Breast epithelium (tissue), 4 donors: ENCODE data around the gene GNB1. TPM values are rescaled to one million over a fixed set of nuclear protein-coding genes. Genes with fewer than 3 reads are reported as not detected.
"Not testable (repeated sequence)": the region's sequence is repeated elsewhere in the genome, so short reads cannot be mapped to it uniquely, and the experiment has no call there.

Experiments
- DNase-seq, 2 donors: peaks; one replicate each; pipeline ENCODE4 v3.0.0-alpha.2; 2019; ENCODE audit warnings: low spot score in 2 of 2
- H3K27ac ChIP-seq, 2 donors: fragments of 200-600 bp; sonication (generic) in 1 of 2; one replicate each; pipeline ENCODE4 v1.5.1; 2016 to 2019; ENCODE audit warnings: mild to moderate bottlenecking in 1 of 2
- H3K27me3 ChIP-seq, 2 donors: fragments of 200-600 bp; sonication (generic) in 1 of 2; one replicate each; pipeline versions ENCODE4 v1.5.1 to v1.6.0; 2017 to 2019; ENCODE audit warnings: control low read depth in 1 of 2, mild to moderate bottlenecking in 1 of 2
- H3K36me3 ChIP-seq: fragments of 200-600 bp; one replicate; pipeline ENCODE4 v1.5.1; 2019
- H3K4me1 ChIP-seq, 2 donors: fragments of 200-600 bp; sonication (generic); one replicate each; pipeline ENCODE4 v1.5.1; 2016 to 2019; ENCODE audit warnings: control low read depth in 1 of 2
- H3K4me3 ChIP-seq, 3 donors: fragments of 200-600 bp; sonication (generic); 1 replicate in 2 of 3; 2 replicates in 1 of 3; pipeline ENCODE4 v1.5.1; 2016 to 2019; ENCODE audit warnings: mild to moderate bottlenecking in 3 of 3, moderate library complexity in 2 of 3
- H3K9me3 ChIP-seq, 2 donors: fragments of 200-600 bp; sonication (generic) in 1 of 2; one replicate each; pipeline ENCODE4 v1.5.1; 2016 to 2019; ENCODE audit warnings: control low read depth in 1 of 2
- POLR2A ChIP-seq: fragments of 450-650 bp; IDR thresholded peaks from one replicate; pipeline ENCODE4 v1.6.1; 2016; ENCODE audit warnings: antibody characterized with exemption, mild to moderate bottlenecking, moderate library complexity
- POLR2AphosphoS5 ChIP-seq, 3 donors: sonication (generic); formaldehyde crosslinking; IDR thresholded peaks; one replicate each; pipeline ENCODE4 v1.6.1; 2017; ENCODE audit warnings: antibody characterized with exemption in 3 of 3
- intact Hi-C: fragments of 100-400 bp; cut with DNase I; formaldehyde crosslinking; loops from one replicate; pipeline ENCODE4 v1.15.1; 2023; ENCODE audit warnings: low total_unique reads
- total RNA-seq, 3 donors: library from RNA; depleted of rRNA; stranded (reverse); fragments of >200 nt; gene quantifications; one replicate each; pipeline ENCODE4 v1.1.0, GENCODE V29; 2016
- TF ChIP-seq, protein P1 (sequence below), 3 donors: fragments of 450-650 bp; IDR thresholded peaks; one replicate each; pipeline ENCODE4 v1.5.1; 2016 to 2017; ENCODE audit warnings: antibody characterized with exemption in 3 of 3, mild to moderate bottlenecking in 3 of 3, moderate library complexity in 3 of 3

Gene GNB1
- total RNA-seq, 3 donors from 2014 or later = 108 to 138 (median 123) TPM

DNA sequence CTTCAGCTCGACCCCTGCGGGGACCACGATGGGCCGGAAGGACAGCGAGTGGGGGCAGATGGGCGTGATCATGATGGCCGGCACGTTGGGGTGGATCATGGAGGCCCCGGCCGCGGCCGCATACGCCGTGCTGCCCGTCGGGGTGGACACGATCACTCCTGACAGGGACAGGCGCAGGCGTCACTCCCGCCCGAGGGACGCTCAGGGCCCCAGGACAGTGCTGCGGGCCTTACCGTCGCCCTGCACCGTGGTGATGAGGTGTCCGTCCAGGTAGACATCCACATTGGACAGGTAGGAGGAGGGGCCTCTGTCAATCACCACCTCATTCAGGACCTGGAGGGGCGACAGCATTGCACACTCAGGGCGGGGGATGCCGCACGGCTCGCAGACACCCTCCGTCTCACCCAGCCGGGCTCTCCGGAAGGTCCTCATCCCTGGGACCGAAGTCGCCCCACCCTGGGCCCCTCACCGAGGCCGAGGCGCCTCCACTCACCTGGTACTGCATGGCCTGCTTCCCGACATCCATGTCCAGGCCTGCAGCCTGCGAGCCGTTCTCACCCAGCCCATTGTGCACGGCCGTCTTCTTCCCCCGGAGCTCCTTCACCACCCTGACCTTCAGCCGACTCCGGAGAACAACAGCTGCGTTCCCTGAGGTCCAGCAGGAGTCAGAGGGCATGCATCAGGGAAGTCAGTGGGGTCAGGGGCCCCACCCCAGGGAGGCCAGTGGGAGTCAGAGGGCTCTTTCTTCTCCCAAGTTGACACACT, 136.7 kb downstream of the GNB1 start:
- Histone ChIP-seq H3K27ac (no peak overlapping the region), H3K9me3 (no peaks in the 10 kb centered on the region), H3K4me1 (no peaks in the 10 kb centered on the region), H3K27me3 (no peaks in the 10 kb centered on the region), H3K36me3 (no peaks in the 10 kb centered on the region), H3K4me3 (no peak overlapping the region)
- no peak for DNase-seq
- intact Hi-C loops = no loop called here
- TF ChIP-seq, protein P1, sequence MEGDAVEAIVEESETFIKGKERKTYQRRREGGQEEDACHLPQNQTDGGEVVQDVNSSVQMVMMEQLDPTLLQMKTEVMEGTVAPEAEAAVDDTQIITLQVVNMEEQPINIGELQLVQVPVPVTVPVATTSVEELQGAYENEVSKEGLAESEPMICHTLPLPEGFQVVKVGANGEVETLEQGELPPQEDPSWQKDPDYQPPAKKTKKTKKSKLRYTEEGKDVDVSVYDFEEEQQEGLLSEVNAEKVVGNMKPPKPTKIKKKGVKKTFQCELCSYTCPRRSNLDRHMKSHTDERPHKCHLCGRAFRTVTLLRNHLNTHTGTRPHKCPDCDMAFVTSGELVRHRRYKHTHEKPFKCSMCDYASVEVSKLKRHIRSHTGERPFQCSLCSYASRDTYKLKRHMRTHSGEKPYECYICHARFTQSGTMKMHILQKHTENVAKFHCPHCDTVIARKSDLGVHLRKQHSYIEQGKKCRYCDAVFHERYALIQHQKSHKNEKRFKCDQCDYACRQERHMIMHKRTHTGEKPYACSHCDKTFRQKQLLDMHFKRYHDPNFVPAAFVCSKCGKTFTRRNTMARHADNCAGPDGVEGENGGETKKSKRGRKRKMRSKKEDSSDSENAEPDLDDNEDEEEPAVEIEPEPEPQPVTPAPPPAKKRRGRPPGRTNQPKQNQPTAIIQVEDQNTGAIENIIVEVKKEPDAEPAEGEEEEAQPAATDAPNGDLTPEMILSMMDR (IDR thresholded peaks at IDR 0.05) = no peak
- TF ChIP-seq POLR2A (no peak), POLR2AphosphoS5 (IDR thresholded peaks at IDR 0.05) (no peak)

DNA sequence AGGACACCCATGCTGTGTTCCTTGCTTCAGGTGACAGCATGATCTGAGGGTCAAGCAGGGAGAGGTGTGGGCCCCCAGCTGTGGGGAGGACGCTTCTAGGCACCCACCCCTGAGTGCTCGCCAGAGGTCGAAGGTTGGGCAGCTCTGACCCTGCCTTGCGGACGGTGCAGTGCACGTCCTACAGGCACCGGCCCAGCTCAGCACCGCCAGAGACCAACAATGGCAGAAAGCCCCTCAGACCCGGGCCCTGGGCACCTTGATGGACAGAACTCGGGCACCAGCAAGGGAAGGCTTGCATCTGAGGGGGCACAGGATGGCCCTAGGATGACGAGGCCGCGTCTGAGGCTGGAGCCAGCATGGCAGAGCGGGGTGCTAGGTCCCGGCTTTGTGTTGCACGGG, 137.3 kb downstream of the GNB1 start:
- intact Hi-C loops = no loop called here
- Histone ChIP-seq H3K27ac (no peak overlapping the region), H3K36me3 (no peaks in the 10 kb centered on the region), H3K4me1 (no peaks in the 10 kb centered on the region), H3K9me3 (no peaks in the 10 kb centered on the region), H3K27me3 (no peaks in the 10 kb centered on the region), H3K4me3 (no peak overlapping the region)
- DNase-seq = no peak
- TF ChIP-seq POLR2AphosphoS5 (IDR thresholded peaks at IDR 0.05) (no peak), POLR2A (no peak)
- TF ChIP-seq, protein P1 (IDR thresholded peaks at IDR 0.05) = no peak

DNA sequence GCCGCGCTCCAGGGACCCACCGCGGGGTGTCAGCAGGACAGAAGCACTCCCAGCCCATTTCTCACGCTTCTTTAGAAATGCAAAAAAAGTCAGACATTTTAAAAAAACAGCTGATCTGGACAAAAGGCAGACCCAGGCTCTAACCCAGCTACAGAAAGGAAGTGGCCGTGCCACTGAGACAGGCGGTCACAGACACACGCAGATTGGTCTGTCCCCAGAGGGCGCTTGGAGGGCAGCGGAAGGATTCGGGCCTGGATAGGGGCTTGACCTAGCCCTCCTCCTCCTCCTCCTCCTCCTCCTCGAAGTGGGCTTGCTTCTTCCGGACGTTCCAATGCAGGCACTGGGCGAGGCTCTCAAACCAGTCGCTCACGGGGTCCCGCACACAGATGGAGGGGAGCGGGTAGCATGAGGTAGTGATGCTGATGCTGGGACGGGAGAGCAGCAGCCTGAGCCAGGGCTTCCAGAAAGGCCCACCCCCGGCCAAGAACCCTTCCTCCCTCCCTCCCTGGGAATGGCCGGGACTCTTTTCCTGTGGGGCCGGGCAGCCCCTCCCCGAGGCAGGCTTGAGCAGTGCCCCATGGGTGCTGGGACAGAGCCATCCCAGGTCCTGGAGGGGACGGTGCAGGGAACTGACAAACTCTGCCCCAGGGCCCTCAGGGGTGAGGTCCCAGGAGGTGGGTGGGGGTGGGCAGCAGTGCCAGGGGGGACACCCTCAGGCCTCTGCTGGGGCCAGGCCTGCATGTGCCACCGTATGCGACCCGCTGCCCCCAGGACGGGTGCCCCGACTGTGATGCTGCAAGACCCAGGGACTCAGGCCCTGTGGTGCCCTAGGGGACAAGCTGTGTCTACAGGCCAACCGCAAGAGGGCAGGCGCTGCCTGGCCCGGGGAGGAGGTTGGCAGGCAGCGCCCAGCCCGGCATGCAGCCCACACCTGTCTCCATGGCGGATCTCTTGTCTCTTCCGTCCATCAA, 138.0 kb downstream of the GNB1 start:
- no peak overlapping the region for H3K27ac ChIP-seq
- intact Hi-C loops = no loop called here

DNA sequence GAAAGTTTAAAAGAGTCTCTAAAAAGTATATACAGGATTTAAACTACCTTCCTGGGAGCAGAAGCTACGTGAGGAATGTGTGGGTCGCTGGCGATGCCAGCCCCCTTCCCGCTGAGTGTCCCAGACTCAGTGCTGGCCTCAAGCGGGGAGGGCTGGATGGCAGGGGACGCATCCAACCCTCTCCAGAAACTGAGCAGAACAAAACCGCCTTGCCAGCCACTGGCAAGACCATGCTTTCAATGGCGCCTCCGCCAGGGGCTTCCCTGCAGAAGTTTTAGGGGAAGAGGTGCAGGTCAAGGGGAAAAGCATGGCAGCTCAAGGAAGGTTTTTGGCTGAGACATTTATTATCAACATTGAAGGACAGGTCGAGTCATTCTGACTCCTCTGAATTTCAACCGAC, 138.7 kb downstream of the GNB1 start:
- Histone ChIP-seq H3K27ac (no peak overlapping the region), H3K9me3 (no peaks in the 10 kb centered on the region), H3K4me3 (no peak overlapping the region), H3K36me3 (no peaks in the 10 kb centered on the region), H3K27me3 (no peaks in the 10 kb centered on the region), H3K4me1 (no peaks in the 10 kb centered on the region)
- DNase-seq = no peak
- TF ChIP-seq, protein P1 (IDR thresholded peaks at IDR 0.05) = no peak
- TF ChIP-seq POLR2A (no peak), POLR2AphosphoS5 (IDR thresholded peaks at IDR 0.05) (no peak)
- intact Hi-C loops = no loop called here

More for the DNA sequence above, 138.0 kb downstream of the GNB1 start:
- Histone ChIP-seq H3K4me3 (no peak overlapping the region), H3K4me1 (no peaks in the 10 kb centered on the region), H3K36me3 (no peaks in the 10 kb centered on the region), H3K9me3 (no peaks in the 10 kb centered on the region), H3K27me3 (no peaks in the 10 kb centered on the region)
- no peak for DNase-seq
- TF ChIP-seq POLR2AphosphoS5 (IDR thresholded peaks at IDR 0.05) (no peak), POLR2A (no peak)
- TF ChIP-seq, protein P1 (IDR thresholded peaks at IDR 0.05) = peak in 1 of 3 donors; percentile 29

DNA sequence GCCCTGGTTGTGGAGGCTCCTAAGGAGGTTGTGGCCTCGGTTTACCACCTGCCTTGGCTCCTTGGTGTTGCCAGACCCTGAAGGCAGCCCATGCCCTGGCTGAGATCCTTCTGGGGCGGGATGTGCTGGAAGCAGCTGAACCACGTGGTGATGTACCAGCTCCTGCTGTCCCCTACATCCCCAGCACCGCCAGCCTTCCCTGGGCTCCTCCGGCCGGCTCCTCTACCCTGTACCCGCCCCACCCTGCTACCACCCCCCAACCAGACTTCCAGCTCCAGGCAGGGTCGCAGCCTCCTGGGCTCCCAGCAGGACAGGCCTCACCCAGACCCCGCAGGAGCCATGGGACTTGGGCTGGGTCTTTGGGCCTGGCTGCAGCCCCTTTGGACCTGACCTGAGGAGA, 140.9 kb downstream of the GNB1 start:
- DNase-seq, H3K9me3 ChIP-seq, intact Hi-C loops: not testable (repeated sequence)

More for the DNA sequence above, 140.9 kb downstream of the GNB1 start:
- H3K27ac ChIP-seq, H3K4me3 ChIP-seq, H3K27me3 ChIP-seq, H3K4me1 ChIP-seq, H3K36me3 ChIP-seq: not testable (repeated sequence)
